ENCODE measurements around the gene SHKBP1. TPM values are rescaled to one million over a fixed set of nuclear protein-coding genes. Genes with fewer than 3 reads are reported as not detected.

The SHKBP1 gene
- total and polyA plus RNA-seq, 9 of the 15 experiments (the other 6 are each of a cell fraction or from before 2014, with no cell fraction given): 1.2 to 58.1 (median 22.3) TPM

GRCh38 chr19:40601134-40601974 lies 24.7 kb downstream of the SHKBP1 start, which contains the start of gene LTBP4 (continued):
- TF ChIP-seq CHD7 (IDR thresholded peaks at IDR 0.05; ENCODE audit: low read depth, low read length): no peak
- TF ChIP-seq KDM2B (CRISPR knock-in tag; IDR thresholded peaks at IDR 0.05): peak; percentile 55; the same call in 1 of the 2 replicates
- no peak for TF ChIP-seq E4F1 (CRISPR knock-in tag; IDR thresholded peaks at IDR 0.05; ENCODE audit: borderline replicate concordance)
- no peak for TF ChIP-seq KDM4B (IDR thresholded peaks at IDR 0.05; ENCODE audit: borderline replicate concordance in 2 of 2, low read depth in 1 of 2)
- no peak for TF ChIP-seq EP300 (IDR thresholded peaks at IDR 0.05; ENCODE audit: low read length)
- peak; percentile 73 for TF ChIP-seq RBFOX2 (IDR thresholded peaks at IDR 0.05; ENCODE audit: low read depth, low read length)
- TF ChIP-seq ZNF324 (CRISPR knock-in tag; IDR thresholded peaks at IDR 0.05): no peak
- TF ChIP-seq GABPA (tag; conservative IDR thresholded peaks at IDR 0.05; ENCODE audit: low read depth): no peak; the same call in 1 of the 2 replicates
- 0 out of 2 replicates have a peak, but pooled peaks have one; percentile 33 for TF ChIP-seq MTA3 (IDR thresholded peaks at IDR 0.05; ENCODE audit: borderline replicate concordance)
- TF ChIP-seq CXXC5 (CRISPR knock-in tag; IDR thresholded peaks at IDR 0.05): peak; percentile 81
- no peak for TF ChIP-seq THRB (CRISPR knock-in tag; conservative IDR thresholded peaks at IDR 0.05)

Measured in K562 (cell line).